H1 (cell line): ENCODE data around the gene PUSL1. TPM values are rescaled to one million over a fixed set of nuclear protein-coding genes. Genes with fewer than 3 reads are reported as not detected.
A peak's percentile ranks its signal among the peaks of the same experiment; 100 is the strongest.

ENCODE experiments used
- CTCF ChIA-PET: fragments of 300-600 bp; sonication (Branson Sonifier 250); formaldehyde crosslinking; loops from one replicate; lab custom pipeline; 2021; ENCODE audit not compliant: partially characterized antibody; lab: Charles Lee
- POLR2A ChIA-PET: fragments of 300-600 bp; sonication (Branson Sonifier 250); formaldehyde crosslinking; loops from one replicate; lab custom pipeline; 2021; ENCODE audit warnings: inconsistent platforms; ENCODE audit not compliant: partially characterized antibody; lab: Charles Lee
- DNase-seq, 2 experiments: peaks; one replicate each; pipeline versions ENCODE4 v3.0.0 to v3.0.0-alpha.2; 2010 to 2022; ENCODE audit warnings: low spot score in 2 of 2, low read depth in 1 of 2, mixed read lengths in 1 of 2
- FAIRE-seq: peaks from 2 replicates; lab custom pipeline; 2011; peaks lifted over from hg19 to GRCh38; lab: Jason Lieb, UNC
- H2AFZ ChIP-seq: 2 replicates; pipeline ENCODE4 v1.8.1; 2012; ENCODE audit warnings: low read length, inconsistent platforms
- H2AK5ac ChIP-seq: 2 replicates; pipeline ENCODE4 v1.6.1; 2013; ENCODE audit warnings: low read depth, low read length
- H2BK120ac ChIP-seq: replicated peaks from 2 replicates; pipeline ENCODE3; 2013; ENCODE audit warnings: low read depth, low read length, inconsistent platforms
- H2BK12ac ChIP-seq: 2 replicates; pipeline ENCODE4 v1.6.1; 2013; ENCODE audit warnings: low read depth, low read length
- H2BK15ac ChIP-seq: 2 replicates; pipeline ENCODE4 v1.6.1; 2013; ENCODE audit warnings: low read length
- H2BK20ac ChIP-seq: 2 replicates; pipeline ENCODE4 v1.6.1; 2013; ENCODE audit warnings: low read length
- H2BK5ac ChIP-seq: 2 replicates; pipeline ENCODE4 v1.6.1; 2013; ENCODE audit warnings: low read depth, low read length
- H3K14ac ChIP-seq: 2 replicates; pipeline ENCODE4 v1.6.1; 2013; ENCODE audit warnings: inconsistent platforms; ENCODE audit not compliant: insufficient read length
- H3K18ac ChIP-seq: 2 replicates; pipeline ENCODE4 v1.6.1; 2013; ENCODE audit warnings: low read length; ENCODE audit errors: extremely low read depth
- H3K23ac ChIP-seq: 2 replicates; pipeline ENCODE4 v1.6.1; 2013; ENCODE audit warnings: inconsistent platforms; ENCODE audit not compliant: insufficient read length
- H3K23me2 ChIP-seq: 2 replicates; pipeline ENCODE4 v1.6.1; 2013; ENCODE audit warnings: low read depth, low read length
- H3K27ac ChIP-seq: 2 replicates; pipeline ENCODE4 v1.6.1; 2011; ENCODE audit warnings: low read depth, low read length, inconsistent platforms
- H3K27me3 ChIP-seq, 4 experiments: replicated peaks in 1 of 4; 1 replicate in 1 of 4; 2 replicates in 3 of 4; pipeline versions ENCODE4 v1.6.1 to v1.8.1; 2011 to 2013; ENCODE audit warnings: low read length in 3 of 4, mild to moderate bottlenecking in 3 of 4, inconsistent platforms in 2 of 4, mixed read lengths in 2 of 4, moderate library complexity in 1 of 4; ENCODE audit not compliant: control insufficient read depth in 3 of 4, insufficient read depth in 3 of 4; ENCODE audit errors: extremely low read depth in 1 of 4
- H3K36me3 ChIP-seq, 4 experiments: 2 replicates each; pipeline versions ENCODE4 v1.6.1 to v1.8.1; 2011 to 2013; ENCODE audit warnings: mild to moderate bottlenecking in 4 of 4, low read length in 3 of 4, moderate library complexity in 2 of 4, control low read depth in 1 of 4, inconsistent platforms in 1 of 4; ENCODE audit not compliant: insufficient read depth in 4 of 4, control insufficient read depth in 2 of 4
- H3K4ac ChIP-seq: replicated peaks from 2 replicates; pipeline ENCODE3; 2013; ENCODE audit warnings: low read length, low read depth, mixed read lengths, inconsistent platforms; ENCODE audit not compliant: insufficient read length
- H3K4me1 ChIP-seq, 4 experiments: replicated peaks in 1 of 4; 1 replicate in 1 of 4; 2 replicates in 3 of 4; pipeline versions ENCODE4 v1.6.1 to v1.8.1; 2011 to 2013; ENCODE audit warnings: low read length in 3 of 4, inconsistent platforms in 2 of 4, mixed read lengths in 1 of 4; ENCODE audit not compliant: insufficient read depth in 4 of 4, control insufficient read depth in 3 of 4
- H3K4me2 ChIP-seq, 2 experiments: 2 replicates each; pipeline versions ENCODE4 v1.6.1 to v1.8.1; 2011 to 2013; ENCODE audit warnings: low read depth in 2 of 2, low read length in 2 of 2, control low read depth in 1 of 2, inconsistent platforms in 1 of 2, mild to moderate bottlenecking in 1 of 2; ENCODE audit not compliant: insufficient read depth in 1 of 2
- H3K4me3 ChIP-seq, 4 experiments: fragments of 200-600, 300-600 bp in 1 of 4; sonication (generic), shearing (Covaris generic), sonication (Bioruptor Twin) in 1 of 4; 2 replicates each; pipeline versions ENCODE4 v1.5.1 to v1.8.1; 2011 to 2016; ENCODE audit warnings: low read length in 4 of 4, low read depth in 3 of 4, control low read depth in 2 of 4, inconsistent platforms in 2 of 4, mild to moderate bottlenecking in 2 of 4, mixed read lengths in 1 of 4, moderate library complexity in 1 of 4; ENCODE audit not compliant: insufficient read depth in 2 of 4; ENCODE audit errors: extremely low read depth in 1 of 4
- H3K56ac ChIP-seq: replicated peaks from 2 replicates; pipeline ENCODE3; 2013; ENCODE audit warnings: low read depth, mild to moderate bottlenecking, mixed read lengths, low read length, inconsistent platforms; ENCODE audit not compliant: insufficient read length
- H3K79me1 ChIP-seq: 2 replicates; pipeline ENCODE4 v1.6.1; 2013; ENCODE audit warnings: low read depth, low read length, control low read depth
- H3K79me2 ChIP-seq, 2 experiments: 2 replicates each; pipeline versions ENCODE4 v1.6.1 to v1.8.1; 2012 to 2013; ENCODE audit warnings: low read length in 2 of 2, mild to moderate bottlenecking in 2 of 2, inconsistent platforms in 1 of 2; ENCODE audit not compliant: insufficient read depth in 2 of 2, control insufficient read depth in 1 of 2
- H3K9ac ChIP-seq, 4 experiments: replicated peaks in 1 of 4; 1 replicate in 1 of 4; 2 replicates in 3 of 4; pipeline versions ENCODE4 v1.6.1 to v1.8.1; 2011 to 2013; ENCODE audit warnings: low read depth in 3 of 4, low read length in 3 of 4, control low read depth in 2 of 4, mild to moderate bottlenecking in 2 of 4, moderate library complexity in 2 of 4, inconsistent platforms in 1 of 4; ENCODE audit errors: extremely low read depth in 1 of 4
- H3K9me3 ChIP-seq, 2 experiments: 2 replicates each; pipeline versions ENCODE4 v1.6.1 to v1.8.1; 2012 to 2013; ENCODE audit warnings: mild to moderate bottlenecking in 2 of 2, moderate library complexity in 2 of 2, control low read depth in 1 of 2, inconsistent platforms in 1 of 2, low read depth in 1 of 2, low read length in 1 of 2, mixed read lengths in 1 of 2; ENCODE audit not compliant: insufficient read depth in 2 of 2
- H4K20me1 ChIP-seq, 2 experiments: replicated peaks in 1 of 2; 2 replicates each; pipeline versions ENCODE3 to v1.8.1; 2011 to 2013; ENCODE audit warnings: inconsistent platforms in 2 of 2, low read length in 2 of 2, mild to moderate bottlenecking in 1 of 2; ENCODE audit not compliant: insufficient read depth in 2 of 2, control insufficient read depth in 1 of 2
- H4K5ac ChIP-seq: 2 replicates; pipeline ENCODE4 v1.6.1; 2013; ENCODE audit warnings: low read length, low read depth, mixed read lengths, inconsistent platforms; ENCODE audit not compliant: insufficient read length
- H4K8ac ChIP-seq: 2 replicates; pipeline ENCODE4 v1.8.0; 2013; ENCODE audit warnings: mild to moderate bottlenecking, moderate library complexity, low read length, inconsistent platforms; ENCODE audit not compliant: insufficient read depth; ENCODE audit errors: extremely low read depth
- H4K91ac ChIP-seq: replicated peaks from 2 replicates; pipeline ENCODE3; 2013; ENCODE audit warnings: low read length, mixed read lengths, inconsistent platforms; ENCODE audit not compliant: insufficient read length
- CBX8 ChIP-seq: fragments of 300-800, 300-1000 bp; sonication (generic); IDR thresholded peaks from 2 replicates; pipeline ENCODE4 v1.7.1; 2016; ENCODE audit warnings: low read depth, low read length, borderline replicate concordance
- CREB1 ChIP-seq: IDR thresholded peaks from 2 replicates; pipeline ENCODE4 v1.6.1; 2012; ENCODE audit warnings: inconsistent platforms
- FOSL1 ChIP-seq: IDR thresholded peaks from 2 replicates; pipeline ENCODE4 v1.6.1; 2011; ENCODE audit warnings: mild to moderate bottlenecking, low read depth, low read length, moderate library complexity; ENCODE audit not compliant: insufficient read depth
- GTF2F1 ChIP-seq: IDR thresholded peaks from 2 replicates; pipeline ENCODE4 v1.6.1; 2012; ENCODE audit warnings: low read depth, low read length, improper control_type of control experiment, borderline replicate concordance
- HDAC2 ChIP-seq, 2 experiments: fragments of 300-600 bp in 1 of 2; sonication (generic) in 1 of 2; IDR thresholded peaks; 2 replicates each; pipeline ENCODE4 v1.6.1; 2011 to 2012; ENCODE audit warnings: low read depth in 2 of 2, low read length in 2 of 2, mild to moderate bottlenecking in 2 of 2, moderate library complexity in 2 of 2, borderline replicate concordance in 1 of 2, inconsistent platforms in 1 of 2
- KDM4A ChIP-seq: IDR thresholded peaks from one replicate; pipeline ENCODE4 v1.7.1; 2012; ENCODE audit warnings: low read depth, mild to moderate bottlenecking, moderate library complexity, low read length, inconsistent platforms; ENCODE audit not compliant: severe bottlenecking
- KDM5A ChIP-seq: fragments of 200-600 bp; IDR thresholded peaks from 2 replicates; pipeline ENCODE4 v1.7.1; 2012; ENCODE audit warnings: mild to moderate bottlenecking, low read length, inconsistent platforms, mixed read lengths
- MAFK ChIP-seq: IDR thresholded peaks from 2 replicates; pipeline ENCODE4 v1.6.1; 2012; ENCODE audit warnings: low read depth, mild to moderate bottlenecking, improper control_type of control experiment, low read length
- NRF1 ChIP-seq: IDR thresholded peaks from 2 replicates; pipeline ENCODE4 v1.6.1; 2011; ENCODE audit warnings: mild to moderate bottlenecking, low read depth, low read length, improper control_type of control experiment
- RXRA ChIP-seq: IDR thresholded peaks from 2 replicates; pipeline ENCODE4 v1.6.1; 2011; ENCODE audit warnings: low read depth, mild to moderate bottlenecking, low read length, moderate library complexity; ENCODE audit not compliant: insufficient read depth
- ZNF274 ChIP-seq: IDR thresholded peaks from 2 replicates; pipeline ENCODE4 v1.7.0; 2012; ENCODE audit warnings: low read length, borderline replicate concordance; ENCODE audit errors: extremely low read depth
- WGBS, 2 experiments: shearing (Covaris generic) in 1 of 2; methylation state at CpG; one replicate each; pipeline versions ENCODE4 v1.1.6 to v1.1.7; 2013 to 2015; ENCODE audit warnings: low lambda C conversion rate in 2 of 2, mixed read lengths in 2 of 2, inconsistent platforms in 1 of 2, low coverage in 1 of 2, missing lambda C conversion rate in 1 of 2; ENCODE audit not compliant: insufficient replicate concordance in 2 of 2, insufficient coverage in 1 of 2, insufficient read length in 1 of 2; ENCODE audit errors: extremely low coverage in 1 of 2, missing lambda C conversion rate in 1 of 2; 5-methylcytosine and 5-hydroxymethylcytosine counted together
- polyA plus RNA-seq, 7 experiments: library from polyadenylated mRNA; depleted of rRNA in 3 of 7; stranded (reverse) in 5 of 7; unstranded in 2 of 7; fragments of >200 nt in 5 of 7; fragments of 200-250 nt in 2 of 7; gene quantifications; 1 replicate in 5 of 7; 2 replicates in 1 of 7; 4 replicates in 1 of 7; pipeline versions ENCODE4 v1.2.1 to v1.2.3, GENCODE V29; 2011 to 2013; ENCODE audit warnings: missing spikeins in 2 of 7, mixed read lengths in 2 of 7
- total RNA-seq: library from RNA; stranded (reverse); fragmentation: NEBNext Ultra II Directional; extraction: Animal tissue kit (Norgen Biotek cat#: 25700); gene quantifications from 2 replicates; pipeline ENCODE4 v1.2.1, GENCODE V29; 2021

The PUSL1 gene
- total and polyA plus RNA-seq, 2 of the 8 experiments (the other 6 are each of a cell fraction or from before 2014, with no cell fraction given): 38.8 to 87.4 TPM

DNA sequence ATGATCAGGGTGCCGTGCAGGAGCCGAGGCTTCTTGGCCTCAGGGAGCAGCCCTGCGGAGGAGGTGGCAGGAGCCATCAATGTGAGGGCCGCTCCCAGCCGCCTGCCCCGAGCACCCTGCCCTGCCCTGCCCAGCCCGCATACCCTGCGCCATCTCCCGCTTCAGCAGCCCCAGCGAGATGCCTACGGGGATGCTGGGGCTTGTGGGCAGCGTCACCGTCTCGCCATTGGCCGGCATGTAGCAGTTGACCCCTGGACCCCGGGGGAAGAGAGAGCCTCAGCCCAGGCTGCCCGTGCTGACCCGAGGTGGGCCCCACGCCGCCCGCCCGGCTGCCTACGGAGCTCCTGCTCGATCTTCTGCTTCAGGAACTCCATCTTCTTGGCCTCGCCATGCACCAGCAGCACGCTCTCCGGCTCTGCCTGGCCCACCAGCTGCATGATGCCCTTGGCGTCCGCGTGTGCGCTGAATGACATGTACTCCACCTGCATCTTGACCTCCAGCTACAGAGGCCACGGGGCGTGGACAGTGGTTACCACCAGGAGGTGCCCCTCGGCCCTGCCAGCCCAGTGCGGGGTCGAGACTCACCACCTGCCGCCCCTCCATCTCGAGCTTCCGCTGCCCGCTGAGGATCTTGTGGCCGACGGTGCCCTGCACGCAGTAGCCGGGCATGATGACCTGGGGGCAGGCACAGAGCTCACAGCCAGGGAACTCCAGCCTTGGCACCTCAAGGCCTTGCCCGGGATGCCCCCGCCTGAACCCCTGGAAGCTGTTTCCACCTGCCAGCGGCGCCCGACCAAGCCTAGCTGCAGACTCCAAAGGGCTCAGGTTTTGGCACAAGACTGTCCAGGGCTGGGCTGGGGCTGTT lies 4.3 kb downstream of the PUSL1 start:
- Histone ChIP-seq H3K36me3 (peaks cover 17 to 44% (median 37%) of the 10 kb centered on the region in 4 experiments), H3K9ac (no peak overlapping the region), H3K9me3 (no peaks in the 10 kb centered on the region), H3K4me2 (no peak overlapping the region), H3K79me1 (peaks cover 4% of the 10 kb centered on the region; the same call in 1 of the 2 replicates), H3K14ac (no peak overlapping the region), H3K4ac (no peak overlapping the region), H3K4me3 (no peak overlapping the region), H4K20me1 (peaks cover 8 to 23% of the 10 kb centered on the region in 2 experiments), H2AFZ (no peak overlapping the region), H4K91ac (no peak overlapping the region), H2BK120ac (no peak overlapping the region), H2BK12ac (no peak overlapping the region), H3K4me1 (peaks cover 0 to 23% (median 11%) of the 10 kb centered on the region in 4 experiments; a peak in 6 of 7 replicates), H2BK20ac (no peak overlapping the region), H4K5ac (no peak overlapping the region), H3K23ac (no peak overlapping the region), H3K18ac (no peak overlapping the region), H2BK5ac (no peak overlapping the region), H3K27me3 (no peaks in the 10 kb centered on the region), H3K56ac (no peak overlapping the region), H2BK15ac (no peak overlapping the region), H3K79me2 (peaks cover 0 to 4% of the 10 kb centered on the region in 2 experiments; a peak in 1 of 4 replicates), H3K27ac (no peak overlapping the region), H4K8ac (peak overlapping the region; percentile 68), H3K23me2 (peaks cover 14% of the 10 kb centered on the region; the same call in 1 of the 2 replicates), H2AK5ac (no peak overlapping the region)
- ChIA-PET POLR2A (interaction anchor here (0.7 to 10.1 kb wide), 10 partner anchors 10 to 63 kb away, joined by 3 to 134 read pairs (median 4); partner anchors contain the start of genes AURKAIP1, CPTP, INTS11 and TAS1R3), CTCF (interaction anchor here (0.8 to 2.8 kb wide), 7 partner anchors 12 to 128 kb away, joined by 3 to 9 read pairs (median 3); no protein-coding TSS in a partner anchor)
- WGBS, 2 experiments: 94% methylated on average over 34 of the region's 49 CpGs; no CpG with 5 or more reads in 1 of the 2 experiments
- FAIRE-seq (no peak), DNase-seq (no peak)
- no peak for TF ChIP-seq KDM4A
- TF ChIP-seq RXRA: no peak
- no peak for TF ChIP-seq ZNF274
- no peak for TF ChIP-seq KDM5A
- TF ChIP-seq CREB1: no peak
- no peak for TF ChIP-seq GTF2F1
- no peak for TF ChIP-seq CBX8
- TF ChIP-seq HDAC2 (IDR thresholded peaks at IDR 0.05; ENCODE audit: borderline replicate concordance in 1 of 2, low read depth in 2 of 2, low read length in 2 of 2): no peak
- TF ChIP-seq NRF1: no peak
- no peak for TF ChIP-seq MAFK
- no peak for TF ChIP-seq FOSL1
